HuH-7 (cell line): ENCODE data around the gene WSB2.
"Not testable (repeated sequence)": the region's sequence is repeated elsewhere in the genome, so short reads cannot be mapped to it uniquely, and the experiment has no call there.

Experiments
- DNase-seq: peaks from one replicate; pipeline ENCODE4 v3.0.0; 2011; ENCODE audit warnings: low spot score

The WSB2 gene

DNA sequence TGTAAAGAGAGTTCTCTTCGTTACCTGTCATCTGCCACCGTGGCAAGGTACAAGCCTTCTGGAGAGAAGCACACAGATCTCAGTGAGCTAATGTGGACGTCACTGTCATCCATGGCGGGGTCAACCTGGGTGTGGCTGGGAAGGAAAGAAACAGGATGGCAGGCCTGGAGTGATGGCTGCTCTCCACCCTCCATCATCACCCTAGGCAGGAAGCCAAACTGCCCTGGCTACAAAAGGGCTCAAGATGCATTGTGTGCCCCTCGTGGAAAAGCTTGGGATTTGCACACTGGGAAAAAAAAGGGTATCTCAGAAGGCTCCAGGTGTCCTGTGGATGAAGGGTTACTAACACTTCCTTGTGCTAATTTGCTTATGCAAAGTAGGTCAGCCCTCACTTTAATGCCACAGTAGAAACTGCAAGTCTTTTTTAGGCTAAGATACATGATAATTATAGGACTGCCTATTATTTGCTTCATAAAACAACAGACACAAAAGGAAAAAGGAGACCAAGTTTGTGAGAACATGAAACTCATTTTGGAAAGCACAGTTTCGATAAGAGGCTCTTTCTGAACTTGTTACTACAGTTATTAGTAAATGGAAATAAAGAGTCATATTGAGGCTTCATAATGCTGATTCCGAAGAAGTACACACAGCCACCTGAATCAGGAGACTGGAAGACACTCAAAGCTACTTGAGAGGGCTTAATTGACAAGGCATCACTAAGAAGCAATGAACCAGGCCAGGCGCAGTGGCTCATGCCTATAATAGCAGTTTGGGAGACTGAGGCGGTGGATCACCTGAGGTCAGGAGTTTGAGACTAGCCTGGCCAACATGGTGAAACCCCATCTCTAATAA, 25.6 kb downstream of the WSB2 start:
- no peak for DNase-seq

DNA sequence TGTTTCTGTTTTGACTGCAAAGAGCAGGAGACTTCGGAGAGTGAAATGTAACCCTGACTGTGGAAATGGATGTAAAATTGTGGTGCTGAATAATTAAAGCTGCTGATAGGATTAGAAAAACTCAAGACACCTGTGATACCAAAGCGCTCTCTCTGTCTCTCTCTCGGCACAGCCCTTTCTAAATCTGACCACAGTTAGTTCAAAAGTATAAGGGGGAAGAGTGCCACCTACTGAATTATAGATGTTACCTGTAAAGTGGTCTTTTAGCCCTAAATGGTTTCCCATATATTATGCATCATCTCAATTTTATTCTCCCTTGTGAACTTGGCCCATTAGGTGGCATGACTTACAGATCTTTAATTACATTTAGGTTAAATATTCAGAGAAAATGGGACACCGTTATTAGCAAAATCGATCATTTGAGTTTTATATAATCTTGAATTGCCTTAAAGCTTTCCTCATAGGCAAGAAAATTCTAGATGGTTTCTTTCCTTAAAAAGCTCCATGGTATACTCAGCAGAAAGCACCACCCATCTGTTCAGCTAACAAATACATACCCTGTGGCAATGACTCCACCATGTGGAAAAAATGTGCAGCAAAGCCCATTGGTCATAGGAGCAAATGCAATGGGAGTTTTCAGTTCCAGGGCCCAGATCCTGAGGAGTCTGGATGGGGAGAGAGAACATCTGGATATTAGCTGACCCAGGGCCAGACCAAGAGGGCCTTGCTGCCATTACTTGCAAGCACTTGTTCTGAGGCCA, 26.4 kb downstream of the WSB2 start:
- DNase-seq, result no peak

DNA sequence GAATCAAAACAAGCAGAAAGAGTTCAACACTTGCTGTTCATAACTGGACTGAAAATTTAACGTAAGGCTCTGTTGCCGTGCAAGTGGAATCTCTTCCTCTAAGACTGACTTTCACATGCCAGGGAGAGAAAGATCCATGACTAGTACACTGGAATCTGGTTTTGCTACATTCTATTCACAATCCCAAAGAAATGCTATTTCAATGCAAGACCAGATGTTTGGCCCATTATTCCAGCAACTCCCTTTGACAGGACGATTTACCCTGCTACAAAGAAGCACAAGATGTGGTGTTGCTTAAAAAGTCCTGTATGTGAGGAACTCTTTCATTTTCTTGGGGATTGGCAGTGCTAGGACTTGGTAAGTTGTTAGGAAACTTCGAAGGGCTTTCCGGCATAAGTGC, 27.1 kb downstream of the WSB2 start:
- no peak for DNase-seq

DNA sequence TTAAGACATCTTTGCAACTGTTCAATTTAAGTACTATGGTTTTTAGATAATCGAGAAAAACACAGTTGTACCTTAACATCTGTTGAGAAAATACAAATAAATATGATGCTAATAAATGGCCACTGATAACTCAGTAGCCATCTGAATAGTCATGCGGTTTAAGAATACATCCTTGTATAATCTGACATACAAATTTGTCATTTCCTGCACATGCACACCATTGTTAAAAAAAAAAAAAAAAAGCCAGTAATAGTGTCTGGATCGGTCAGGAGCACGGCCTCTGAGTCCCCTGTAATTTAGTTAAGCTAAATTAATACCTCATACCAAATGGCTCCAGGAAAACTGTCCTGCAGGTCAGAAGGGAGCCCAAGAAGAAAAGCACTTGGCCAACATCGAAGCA, 27.7 kb downstream of the WSB2 start:
- no peak for DNase-seq

DNA sequence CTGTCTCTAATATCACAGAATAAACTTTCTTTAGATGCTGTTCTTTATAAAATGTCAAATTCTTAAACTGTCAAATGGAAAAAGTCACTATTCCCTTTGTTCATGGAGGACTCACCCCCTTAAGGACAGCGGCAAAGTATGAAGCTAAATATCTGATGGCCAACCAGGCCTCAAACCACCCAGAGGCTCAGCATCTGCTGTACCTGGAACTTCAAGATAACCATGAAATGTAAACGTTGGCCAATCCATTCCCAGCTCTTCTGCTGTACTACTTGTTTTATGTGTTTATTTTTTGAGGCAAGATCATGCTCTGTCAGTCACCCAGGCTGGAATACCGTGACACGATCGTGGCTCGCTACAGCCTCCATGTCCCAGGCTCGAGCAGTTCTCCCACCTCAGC, 28.8 kb downstream of the WSB2 start:
- DNase-seq, result no peak

DNA sequence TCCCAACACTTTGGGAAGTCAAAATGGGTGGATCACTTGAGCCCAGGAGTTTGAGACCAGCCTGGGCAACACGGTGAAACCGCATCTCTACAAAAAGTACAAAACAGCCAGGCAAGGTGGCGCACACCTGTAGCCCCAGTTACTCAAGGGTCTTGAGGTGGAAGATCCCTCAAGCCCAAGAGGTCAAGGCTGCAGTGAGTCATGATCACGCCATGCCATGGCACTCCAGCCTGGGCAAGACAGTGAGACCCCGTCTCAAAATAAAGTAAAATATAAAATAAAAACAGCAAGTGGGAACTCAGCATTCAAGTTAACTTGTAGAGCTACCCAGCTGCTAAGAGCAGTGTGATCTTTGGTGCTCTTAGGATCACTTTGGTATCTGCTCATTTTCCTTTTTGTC, 31.8 kb downstream of the WSB2 start:
- no peak for DNase-seq

DNA sequence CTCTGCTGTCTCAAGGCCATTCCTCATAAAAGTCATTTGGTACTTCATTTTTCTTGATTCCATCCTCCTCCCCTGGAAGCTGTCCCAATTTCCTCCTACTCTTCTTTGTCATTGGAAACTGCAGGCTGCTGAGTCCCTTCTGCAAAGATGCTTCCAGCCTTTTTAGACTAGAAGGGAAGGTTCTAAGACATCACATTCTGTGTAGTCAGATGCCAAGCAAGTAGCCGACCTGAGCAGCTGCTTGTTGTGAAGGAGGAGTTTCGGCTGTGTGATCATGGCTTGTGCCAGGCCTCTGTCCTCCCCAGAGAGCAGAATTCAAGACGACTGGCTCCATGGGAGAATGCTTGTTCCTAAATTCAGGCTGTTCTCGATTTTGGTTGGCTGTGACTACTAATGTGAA, 35.8 kb downstream of the WSB2 start:
- DNase-seq, result no peak

DNA sequence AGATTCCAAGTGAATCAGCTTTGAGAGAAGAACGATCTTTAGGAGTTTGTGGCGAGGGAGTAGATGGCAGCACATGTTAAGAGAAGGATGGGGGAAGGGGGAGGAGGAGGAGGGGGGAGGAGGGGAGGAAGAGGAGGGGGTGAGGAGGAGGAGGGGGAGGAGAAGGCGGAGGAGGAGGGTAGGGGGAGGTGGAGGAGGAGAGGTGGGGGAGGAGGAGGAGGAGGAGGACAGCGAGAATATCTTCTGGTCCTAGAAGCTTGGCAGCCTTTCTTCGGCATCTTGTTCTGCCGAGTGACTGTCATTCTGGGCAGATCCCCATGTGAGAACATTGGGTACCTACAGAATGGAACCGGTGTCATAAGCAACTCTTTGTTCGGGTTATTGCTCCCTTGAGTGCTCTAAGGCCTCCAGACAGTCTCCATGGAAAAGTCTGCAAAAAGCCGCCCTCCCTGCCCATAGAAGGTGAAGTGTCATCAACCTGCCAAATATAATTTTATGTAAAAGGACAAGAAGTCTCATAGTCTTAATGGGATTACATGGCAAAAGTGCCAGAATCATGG, 37.6 kb downstream of the WSB2 start:
- no peak for DNase-seq

DNA sequence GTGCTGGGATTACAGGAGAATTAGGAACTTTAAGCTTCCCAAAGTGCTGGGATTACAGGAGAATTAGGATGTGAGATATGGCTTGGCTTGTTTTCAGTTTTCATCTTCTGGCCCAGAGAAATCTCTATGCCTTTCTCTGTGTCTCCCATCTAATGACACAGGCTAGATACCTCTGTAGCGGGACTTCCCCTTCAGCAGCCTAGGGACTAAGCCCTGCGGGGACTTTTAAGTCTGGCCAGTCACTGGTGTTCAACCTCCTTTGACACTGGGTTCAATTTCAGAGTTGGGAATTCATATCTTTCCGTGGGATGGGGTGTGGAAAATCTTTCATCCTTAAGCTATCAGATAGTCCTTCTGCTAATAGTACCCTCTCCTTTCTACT, 38.3 kb downstream of the WSB2 start:
- no peak for DNase-seq

DNA sequence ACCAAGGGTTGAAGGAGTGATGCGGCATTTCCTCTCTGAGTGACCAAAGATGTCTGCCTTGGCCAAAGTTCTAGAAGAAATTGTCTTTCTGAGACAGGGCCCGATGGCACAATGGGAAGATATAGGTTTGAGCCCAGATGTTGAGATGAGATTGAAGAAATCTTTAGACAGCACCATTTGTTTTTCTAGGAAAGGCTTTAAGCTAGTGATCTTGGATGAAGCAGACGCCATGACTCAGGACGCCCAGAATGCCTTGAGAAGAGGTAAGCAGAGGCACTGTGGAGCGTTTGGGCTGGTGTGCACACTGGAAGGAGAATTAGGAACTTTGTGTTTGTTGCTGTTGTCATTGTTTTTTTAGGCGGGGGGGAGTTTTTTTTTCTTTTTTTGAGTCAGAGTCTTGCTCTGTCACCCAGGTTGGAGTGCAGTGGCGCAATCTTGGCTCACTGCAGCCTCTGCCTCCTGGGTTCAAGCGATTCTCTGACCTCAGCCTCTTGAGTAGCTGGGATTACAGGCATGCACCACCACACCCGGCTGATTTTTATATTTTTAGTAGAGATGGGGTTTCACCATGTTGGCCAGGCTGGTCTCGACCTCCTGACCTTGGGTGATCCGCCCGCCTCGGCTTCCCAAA, 38.8 kb downstream of the WSB2 start:
- not testable (repeated sequence) for DNase-seq

DNA sequence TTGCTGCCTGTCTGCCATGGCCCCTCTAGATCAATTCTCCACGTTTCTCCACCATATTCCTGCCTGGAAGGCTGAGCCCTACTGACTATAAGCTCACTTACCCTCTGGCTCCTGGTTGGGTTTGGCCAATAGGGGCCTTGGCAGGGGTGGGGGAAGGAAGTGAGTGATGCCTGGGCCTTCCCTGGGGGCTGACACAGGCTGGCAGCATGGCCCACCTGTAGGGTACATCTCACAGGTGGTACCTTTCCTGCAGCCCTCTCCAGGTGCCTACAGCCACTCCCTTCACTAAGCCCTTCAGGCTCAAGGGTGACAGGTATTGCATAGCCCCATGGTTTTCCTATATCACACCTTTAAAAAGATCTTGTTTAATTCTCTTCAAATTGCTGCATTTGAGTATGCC, 40.9 kb downstream of the WSB2 start:
- no peak for DNase-seq

DNA sequence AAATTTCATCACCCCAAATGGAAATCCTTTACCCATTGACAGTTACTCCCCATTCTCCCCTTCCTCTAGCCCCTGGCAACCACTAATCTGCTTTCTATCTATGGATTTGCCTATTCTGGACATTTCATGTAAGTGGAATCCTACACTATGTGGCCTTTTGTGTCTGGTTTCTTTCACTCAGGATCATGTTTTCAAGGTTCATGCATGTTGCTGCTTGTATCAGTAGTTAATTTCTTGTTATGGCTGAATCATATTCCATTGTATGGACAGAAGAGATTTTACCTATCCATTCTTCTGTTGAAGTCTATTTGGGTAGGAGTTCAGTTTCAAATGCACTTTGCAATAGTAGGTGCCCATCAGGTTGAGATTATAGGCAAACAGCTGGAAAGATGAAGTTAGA, 43.1 kb downstream of the WSB2 start:
- no peak for DNase-seq

DNA sequence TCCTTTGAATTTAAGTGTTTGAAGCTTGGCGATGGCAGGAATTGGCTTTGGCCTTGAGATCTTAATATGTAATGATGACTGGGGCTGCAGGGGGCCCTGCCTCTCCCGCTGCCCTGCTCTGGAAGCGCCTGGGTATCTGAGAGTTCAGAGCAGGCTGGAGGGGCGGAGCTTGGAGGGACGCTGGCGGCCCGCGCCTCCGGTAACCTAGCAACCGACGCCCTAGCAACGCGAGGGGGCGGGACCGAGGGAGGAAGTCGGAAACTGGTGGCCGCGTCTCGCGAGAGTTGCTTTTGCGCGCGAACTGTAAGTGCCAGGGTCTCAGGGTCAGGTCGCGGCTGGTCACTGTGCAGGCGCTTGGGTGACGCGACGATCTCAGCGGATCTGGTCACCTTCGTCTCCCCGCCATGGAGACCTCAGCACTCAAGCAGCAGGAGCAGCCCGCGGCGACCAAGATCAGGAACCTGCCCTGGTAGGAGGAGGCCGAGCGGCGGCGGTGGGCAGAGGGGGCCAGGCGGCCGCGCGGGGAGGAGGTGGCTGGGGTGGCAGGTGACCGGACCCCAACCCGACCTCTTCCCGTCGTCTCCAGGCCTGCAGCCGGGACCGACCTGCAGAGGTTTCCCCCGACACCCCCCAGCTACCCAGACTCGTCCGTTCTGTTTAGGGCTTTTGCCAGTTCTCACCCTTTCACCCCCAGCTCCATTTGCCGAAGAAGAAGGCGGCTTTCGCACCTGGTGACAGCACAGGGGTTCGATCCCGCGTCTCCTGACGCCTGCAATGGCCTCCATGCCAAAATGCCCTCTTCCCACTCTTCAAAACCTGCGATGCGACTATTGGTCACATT, 44.3 kb downstream of the WSB2 start, which contains the start of gene RFC5:
Gene RFC5, plus strand, starts transcription at position 280 of the 841 bp plus-strand sequence. Its CDS starts 125 bp downstream, at position 405.
- peak; percentile 76 for DNase-seq

DNA sequence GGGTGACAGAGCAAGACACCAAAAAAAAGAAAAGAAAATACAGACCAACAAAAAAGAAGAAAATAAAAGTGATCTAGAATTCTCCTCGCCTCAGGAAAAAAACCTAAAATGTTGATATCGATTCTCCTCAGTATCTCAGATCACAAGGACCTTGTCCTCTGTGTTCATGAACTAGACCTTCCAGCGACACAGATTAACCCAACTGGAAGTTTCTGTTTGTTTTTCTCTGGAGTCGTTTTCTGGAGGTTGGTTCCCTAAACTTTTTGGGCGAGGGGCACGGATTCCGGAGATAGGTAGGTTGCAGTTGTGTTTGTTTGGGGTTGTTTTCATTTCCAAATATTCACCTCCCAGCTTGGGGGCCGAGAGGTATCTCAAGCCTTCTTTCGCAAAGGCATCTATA, 45.0 kb downstream of the WSB2 start:
- DNase-seq, result no peak

DNA sequence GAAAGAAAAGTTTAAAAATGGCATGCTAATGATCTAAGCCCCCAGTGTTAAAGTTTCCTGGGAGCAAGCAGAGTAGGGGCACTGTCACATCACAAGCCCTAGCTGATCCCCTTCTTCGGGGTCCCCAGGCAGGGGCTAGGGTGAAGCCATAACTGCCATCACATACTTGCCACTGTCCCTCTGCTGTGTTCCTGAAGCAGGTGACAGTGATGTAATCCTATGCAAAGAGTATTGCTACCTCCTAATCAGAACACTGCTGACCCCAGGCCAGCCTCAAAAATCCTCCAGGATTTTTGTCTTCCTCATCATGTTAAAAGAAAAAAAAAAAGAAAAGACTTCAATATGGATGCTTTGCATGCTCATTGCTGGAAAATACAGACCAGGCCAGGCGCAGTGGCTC, 45.7 kb downstream of the WSB2 start:
- DNase-seq, result no peak

DNA sequence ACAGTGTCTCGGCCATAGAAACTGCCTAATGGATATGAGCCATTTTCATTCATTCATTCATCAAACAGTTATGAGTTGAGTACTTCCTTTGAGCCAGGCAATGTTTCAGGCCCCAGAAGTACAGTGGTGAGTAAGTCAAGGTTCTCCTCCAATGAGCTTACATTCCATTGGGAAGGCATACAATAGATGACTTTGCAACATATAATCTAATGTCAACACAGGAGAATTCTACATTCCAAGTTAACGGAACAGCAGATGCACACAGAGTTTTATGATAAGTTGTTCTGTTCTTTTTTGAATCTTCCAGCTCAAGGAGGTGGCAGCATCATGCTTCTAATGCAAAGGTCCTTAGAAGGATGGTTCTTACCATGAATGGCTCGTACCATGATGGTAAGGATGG, 47.7 kb downstream of the WSB2 start:
- DNase-seq, result no peak

DNA sequence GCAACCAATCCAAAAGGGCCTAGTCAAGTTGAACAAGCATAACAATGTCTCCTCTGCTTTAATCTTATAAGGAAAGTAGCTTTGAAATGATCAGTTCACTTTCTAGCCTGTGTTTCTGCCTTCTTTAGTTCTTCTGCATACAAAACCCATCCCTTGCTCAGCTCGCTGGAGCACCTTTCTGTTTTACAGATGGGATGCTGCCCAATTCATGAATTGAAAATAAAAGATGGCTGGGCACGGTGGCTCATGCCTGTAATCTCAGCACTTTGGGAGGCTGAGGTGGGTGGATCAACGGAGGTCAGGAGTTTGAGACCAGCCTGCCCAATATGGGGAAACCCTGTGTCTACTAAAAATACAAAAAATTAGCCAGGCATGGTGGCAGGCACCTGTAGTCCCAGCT, 49.0 kb downstream of the WSB2 start:
- no peak for DNase-seq

DNA sequence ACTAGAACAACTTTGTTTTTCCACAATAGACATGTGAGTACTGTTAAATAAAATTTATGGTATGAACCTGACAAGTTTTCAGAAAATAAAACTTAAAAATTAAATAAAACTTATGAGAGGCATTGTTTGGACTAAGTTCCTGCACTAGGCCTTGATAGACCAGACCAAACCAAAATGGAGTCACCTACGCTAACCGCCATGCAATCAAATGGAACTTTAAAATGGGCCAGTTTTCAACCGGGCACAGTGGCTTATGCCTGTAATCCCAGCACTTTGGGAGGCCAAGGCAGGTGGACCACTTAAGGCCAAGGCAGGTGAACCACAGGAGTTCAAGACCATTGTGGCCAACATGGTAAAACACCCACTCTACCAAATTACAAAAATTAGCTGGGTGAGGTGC, 49.6 kb downstream of the WSB2 start:
- DNase-seq, result no peak

DNA sequence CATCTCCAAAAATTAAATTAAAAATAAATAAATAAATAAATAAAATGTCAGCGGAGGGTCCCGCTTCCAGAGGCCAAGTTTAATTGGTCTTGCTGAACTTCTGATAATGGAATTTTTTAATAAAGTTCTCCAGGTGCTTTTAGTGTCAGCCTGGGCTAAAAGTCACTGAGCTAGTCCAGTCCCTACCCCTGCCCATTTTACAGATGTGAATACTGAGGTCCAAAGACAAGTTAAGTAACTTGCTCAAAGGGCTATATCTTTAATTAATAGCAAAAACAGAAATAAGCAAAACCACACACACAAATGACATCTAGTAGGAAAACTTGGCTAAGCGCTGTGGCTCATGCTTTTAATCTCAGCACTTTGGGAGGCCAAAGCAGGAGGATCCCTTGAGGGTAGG, 50.1 kb downstream of the WSB2 start:
- DNase-seq, result no peak

DNA sequence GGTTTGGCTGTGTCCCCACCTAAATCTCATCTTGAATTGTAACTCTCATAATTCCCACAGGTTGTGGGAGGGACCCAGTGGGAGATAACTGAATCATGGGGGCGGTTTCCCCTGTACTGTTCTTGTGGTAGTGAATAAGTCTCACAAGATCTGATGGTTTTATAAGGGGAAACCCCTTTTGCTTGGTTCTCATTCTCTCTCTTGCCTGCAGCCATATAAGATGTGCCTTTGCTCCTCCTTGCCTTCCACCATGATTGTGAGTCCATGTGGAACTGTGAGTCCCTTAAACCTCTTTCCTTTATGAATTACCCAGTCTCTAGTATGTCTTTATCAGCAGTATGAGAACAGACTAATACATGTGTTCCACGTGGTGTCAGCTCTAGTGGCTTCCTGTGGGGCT, 61.2 kb downstream of the WSB2 start:
- DNase-seq, result not testable (repeated sequence)

DNA sequence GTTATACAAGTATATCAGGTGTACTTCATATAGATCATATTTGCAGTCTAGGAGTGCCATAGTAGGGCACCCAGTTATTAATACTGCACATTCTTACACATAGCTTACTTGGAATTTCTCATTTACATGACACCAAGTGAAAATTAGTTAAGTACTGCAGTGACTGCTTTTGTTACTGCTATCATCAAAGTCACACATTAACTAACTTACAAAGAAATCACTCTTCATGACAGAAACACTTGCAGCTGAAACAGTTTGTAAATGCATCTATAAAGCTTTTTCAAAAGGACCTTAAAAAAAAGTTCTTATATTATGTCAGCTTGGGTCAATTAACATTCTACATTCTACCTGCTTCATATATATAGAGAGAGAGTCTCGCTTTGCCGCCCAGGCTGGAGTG, 62.3 kb downstream of the WSB2 start:
- no peak for DNase-seq
